ENCODE results near the gene SLC25A26.

DNA sequence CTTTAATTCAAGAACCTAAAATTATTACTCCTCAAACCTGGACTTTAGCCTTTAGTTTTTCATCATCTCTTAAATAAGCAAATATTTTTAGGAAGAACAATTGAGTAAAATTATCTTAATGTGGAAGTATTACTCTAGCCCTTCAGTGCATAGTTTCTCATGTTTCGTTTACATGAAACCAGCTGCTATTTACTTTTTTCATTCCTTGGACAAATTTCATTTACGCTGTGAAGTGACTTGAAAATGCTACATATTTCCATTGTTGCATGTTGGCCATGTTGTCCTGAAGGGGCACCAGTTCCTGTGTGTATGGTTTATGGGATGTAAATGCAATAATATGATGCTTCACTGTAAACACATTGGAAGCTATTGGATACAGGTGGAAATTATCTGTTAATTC, 49.9 kb downstream of the SLC25A26 start:
- TF ChIP-seq CTCF (IDR thresholded peaks at IDR 0.05) = no peak
- no peak for TF ChIP-seq POLR2A (IDR thresholded peaks at IDR 0.05)

All from body of pancreas (tissue), 4 donors.